ENCODE data around the gene TUBB1.
A peak's percentile ranks its signal among the peaks of the same experiment; 100 is the strongest.
"Not testable (repeated sequence)": the region's sequence is repeated elsewhere in the genome, so short reads cannot be mapped to it uniquely, and the experiment has no call there.

TUBB1 gene

GRCh38 chr20:59024111-59024530 lies 4.9 kb downstream of the TUBB1 start:
- DNase-seq = no peak

GRCh38 chr20:59025086-59025485 lies 5.9 kb downstream of the TUBB1 start:
- no peak for DNase-seq

- no peak for DNase-seq
Measured at GRCh38 chr20:59025511-59025910, 6.3 kb downstream of the TUBB1 start.

- no peak for DNase-seq
Measured at GRCh38 chr20:59026904-59027740, 7.9 kb downstream of the TUBB1 start.

GRCh38 chr20:59027741-59028320 lies 8.6 kb downstream of the TUBB1 start:
- no peak for DNase-seq

- DNase-seq = no peak
Measured at GRCh38 chr20:59028812-59029211, 9.6 kb downstream of the TUBB1 start.

GRCh38 chr20:59030911-59031563 lies 11.8 kb downstream of the TUBB1 start:
- DNase-seq = no peak

GRCh38 chr20:59031564-59032022 lies 12.4 kb downstream of the TUBB1 start:
- peak in 2 of 3 experiments; percentile 32 to 63 for DNase-seq

GRCh38 chr20:59032023-59032712 lies 12.9 kb downstream of the TUBB1 start, which contains the start of gene ATP5F1E:
Gene ATP5F1E (minus strand): TSS chr20:59032335. CDS start chr20:59032251, 84 bp downstream.
- DNase-seq = peak; percentile 95 to 99 (median 99)

GRCh38 chr20:59032713-59033059 lies 13.5 kb downstream of the TUBB1 start:
- peak in 2 of 3 experiments; percentile 59 to 98 for DNase-seq

- no peak for DNase-seq
Measured at GRCh38 chr20:59033093-59033492, 13.9 kb downstream of the TUBB1 start.

GRCh38 chr20:59033616-59034165 lies 14.5 kb downstream of the TUBB1 start:
- DNase-seq = peak in 2 of 3 experiments; percentile 82 to 97

- peak in 1 of 3 experiments; percentile 26 for DNase-seq
Measured at GRCh38 chr20:59035381-59035780, 16.2 kb downstream of the TUBB1 start.

GRCh38 chr20:59037386-59037785 lies 18.2 kb downstream of the TUBB1 start:
- DNase-seq = no peak

- DNase-seq = no peak
Measured at GRCh38 chr20:59039233-59039632, 20.0 kb downstream of the TUBB1 start.

GRCh38 chr20:59040667-59041066 lies 21.4 kb downstream of the TUBB1 start:
- no peak for DNase-seq

- not testable (repeated sequence) for DNase-seq
Measured at GRCh38 chr20:59041487-59041886, 22.3 kb downstream of the TUBB1 start.

- no peak for DNase-seq
Measured at GRCh38 chr20:59042151-59042795, 23.0 kb downstream of the TUBB1 start, which contains the start of gene PRELID3B. Gene PRELID3B (minus strand): TSS chr20:59042786. CDS start chr20:59042730, 56 bp downstream.

- peak; percentile 89 to 94 (median 93) for DNase-seq
Measured at GRCh38 chr20:59042796-59043631, 23.8 kb downstream of the TUBB1 start.

- DNase-seq = no peak
Measured at GRCh38 chr20:59043698-59044097, 24.5 kb downstream of the TUBB1 start.

- no peak for DNase-seq
Measured at GRCh38 chr20:59044295-59044694, 25.1 kb downstream of the TUBB1 start.
